Daoy (cell line): ENCODE data around the gene UBAC2. TPM values are rescaled to one million over a fixed set of nuclear protein-coding genes. Genes with fewer than 3 reads are reported as not detected.

ENCODE experiments used
- DNase-seq: peaks from one replicate; pipeline ENCODE4 v3.0.0-alpha.2; 2015; ENCODE audit warnings: low read depth
- total RNA-seq: library from RNA; depleted of rRNA; stranded (reverse); fragments of >200 nt; shearing (Covaris generic); gene quantifications from 2 replicates; pipeline ENCODE4 v1.2.3, GENCODE V29; 2014

UBAC2 gene
- total RNA-seq, 1 experiment from 2014 or later = 24.2 TPM

GRCh38 chr13:99269627-99270241 is 69.1 kb downstream of the UBAC2 start:
- peak; percentile 12 for DNase-seq

- DNase-seq = no peak
These were observed 69.9 kb downstream of the UBAC2 start for GRCh38 chr13:99270518-99270917.

DNA sequence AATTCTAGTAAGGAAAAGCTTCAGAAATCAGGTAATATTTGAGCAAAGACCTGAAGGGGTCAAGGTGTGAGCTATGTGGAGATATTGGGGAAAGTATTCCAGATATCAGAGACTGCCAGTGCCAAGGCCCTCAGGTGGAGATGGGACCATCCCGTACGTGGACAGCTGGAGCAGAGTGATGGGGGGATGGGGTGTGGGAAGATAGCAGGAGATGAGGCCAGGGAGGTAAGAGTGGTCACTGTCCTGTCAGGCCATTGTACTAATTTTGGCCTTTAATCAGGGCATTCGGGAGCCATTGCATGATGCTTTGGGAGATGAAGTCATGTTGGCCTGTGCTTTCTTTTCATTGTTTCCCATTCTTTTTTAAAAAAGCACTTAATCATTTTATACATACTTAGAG is 70.6 kb downstream of the UBAC2 start:
- no peak for DNase-seq

DNA sequence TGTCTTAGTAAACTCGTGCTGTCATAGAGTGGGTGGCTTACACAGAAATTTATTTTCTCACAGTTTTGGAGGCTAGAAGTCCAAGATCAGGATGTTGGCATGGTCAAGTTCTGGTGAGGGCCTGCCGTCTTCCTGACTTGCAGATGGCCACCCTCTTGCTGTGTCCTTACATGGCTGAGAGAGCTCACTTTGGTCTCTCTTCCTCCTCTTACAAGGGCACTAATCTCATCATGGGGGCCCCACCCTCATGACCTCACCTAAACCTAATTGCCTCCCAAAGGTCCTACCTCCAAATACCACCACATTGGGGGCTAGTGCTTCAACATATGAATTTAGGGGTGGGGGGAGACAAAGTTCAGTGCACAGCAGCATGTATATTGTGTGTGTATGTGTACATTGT is 71.8 kb downstream of the UBAC2 start:
- no peak for DNase-seq

DNA sequence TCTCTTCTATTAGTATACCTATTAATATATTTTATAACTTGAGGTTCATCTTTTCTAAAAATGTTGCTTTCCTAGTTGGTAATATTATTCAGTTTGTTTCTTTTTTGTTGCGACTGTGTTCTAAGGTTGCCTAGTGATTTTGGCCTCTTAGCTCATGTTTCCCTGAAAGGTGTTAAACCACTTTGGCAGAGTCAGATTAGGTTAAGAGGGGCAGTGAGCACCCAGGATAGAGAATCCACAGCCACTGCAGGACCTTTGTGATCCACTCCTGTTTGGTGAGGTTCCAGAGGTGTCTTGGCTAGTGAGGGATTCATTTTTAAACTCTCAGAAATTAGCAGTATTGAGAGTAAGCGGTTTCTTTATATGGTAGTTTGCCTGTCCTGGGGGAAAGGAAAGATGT is 72.5 kb downstream of the UBAC2 start:
- no peak for DNase-seq

- peak; percentile 25 for DNase-seq
These were observed 74.4 kb downstream of the UBAC2 start for GRCh38 chr13:99275093-99275469.

DNA sequence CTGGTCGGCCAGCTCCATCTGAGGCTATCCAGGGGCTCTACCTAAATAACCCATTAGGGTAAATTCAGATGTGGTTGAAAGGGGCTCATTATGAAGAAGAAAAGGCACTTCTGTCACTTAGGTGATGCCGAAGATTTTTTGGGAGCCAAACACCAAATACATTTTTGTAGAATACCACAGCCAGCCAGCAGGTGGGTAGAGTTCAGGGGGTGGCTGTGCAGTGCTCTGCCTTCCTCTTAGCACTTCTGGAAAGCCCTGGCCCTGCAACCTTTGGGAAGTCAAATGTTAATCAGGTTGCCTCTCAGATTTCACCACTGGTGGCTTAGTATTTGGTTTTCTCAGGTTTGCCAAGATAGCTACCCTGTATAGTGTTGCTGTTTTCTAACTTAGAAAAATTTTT is 76.1 kb downstream of the UBAC2 start:
- DNase-seq = no peak

- no peak for DNase-seq
These were observed 77.0 kb downstream of the UBAC2 start for GRCh38 chr13:99277629-99278028.

DNA sequence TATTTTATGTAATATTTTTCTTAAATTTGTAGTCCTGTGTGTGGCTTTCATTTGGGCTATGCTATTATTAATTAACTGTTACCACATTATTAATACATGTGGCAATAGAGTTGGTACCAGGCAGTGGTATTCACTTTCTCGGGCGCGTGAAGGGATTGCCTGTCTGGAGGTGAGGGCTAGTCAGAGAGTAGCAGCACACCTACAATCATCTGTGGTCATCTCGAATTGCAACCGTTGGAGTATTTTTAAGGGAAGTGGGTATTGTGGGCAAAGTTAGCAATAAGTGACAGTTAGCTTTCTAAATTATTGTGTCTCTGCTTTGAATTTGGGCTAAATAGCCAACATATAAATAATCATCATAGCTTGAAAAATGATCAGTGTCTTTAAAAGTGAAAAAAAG is 77.5 kb downstream of the UBAC2 start:
- DNase-seq = no peak

- DNase-seq = no peak
These were observed 78.2 kb downstream of the UBAC2 start for GRCh38 chr13:99278843-99279242.

DNA sequence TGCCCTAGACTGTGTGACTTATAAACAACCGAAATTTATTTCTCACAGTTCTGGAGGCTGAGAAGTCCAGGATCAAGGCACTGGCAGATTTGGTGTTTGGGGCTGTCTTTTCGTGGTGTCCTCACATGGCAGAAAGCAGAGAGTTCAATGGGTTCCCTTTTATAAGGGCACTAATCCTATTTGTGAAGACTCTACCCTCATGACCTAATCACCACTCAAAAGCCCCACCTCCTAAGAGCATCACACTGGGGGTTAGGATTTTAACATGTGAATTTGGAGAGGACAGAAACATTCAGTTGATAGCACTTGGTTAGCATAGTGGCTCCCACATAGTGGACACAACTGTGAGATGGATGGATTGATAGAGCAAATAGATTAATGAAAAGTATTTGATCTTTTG is 79.0 kb downstream of the UBAC2 start:
- DNase-seq = no peak

GRCh38 chr13:99280166-99280565 is 79.5 kb downstream of the UBAC2 start:
- DNase-seq = peak; percentile 10

- no peak for DNase-seq
These were observed 81.2 kb downstream of the UBAC2 start for GRCh38 chr13:99281811-99282263.

- no peak for DNase-seq
These were observed 81.9 kb downstream of the UBAC2 start for GRCh38 chr13:99282264-99283231.

DNA sequence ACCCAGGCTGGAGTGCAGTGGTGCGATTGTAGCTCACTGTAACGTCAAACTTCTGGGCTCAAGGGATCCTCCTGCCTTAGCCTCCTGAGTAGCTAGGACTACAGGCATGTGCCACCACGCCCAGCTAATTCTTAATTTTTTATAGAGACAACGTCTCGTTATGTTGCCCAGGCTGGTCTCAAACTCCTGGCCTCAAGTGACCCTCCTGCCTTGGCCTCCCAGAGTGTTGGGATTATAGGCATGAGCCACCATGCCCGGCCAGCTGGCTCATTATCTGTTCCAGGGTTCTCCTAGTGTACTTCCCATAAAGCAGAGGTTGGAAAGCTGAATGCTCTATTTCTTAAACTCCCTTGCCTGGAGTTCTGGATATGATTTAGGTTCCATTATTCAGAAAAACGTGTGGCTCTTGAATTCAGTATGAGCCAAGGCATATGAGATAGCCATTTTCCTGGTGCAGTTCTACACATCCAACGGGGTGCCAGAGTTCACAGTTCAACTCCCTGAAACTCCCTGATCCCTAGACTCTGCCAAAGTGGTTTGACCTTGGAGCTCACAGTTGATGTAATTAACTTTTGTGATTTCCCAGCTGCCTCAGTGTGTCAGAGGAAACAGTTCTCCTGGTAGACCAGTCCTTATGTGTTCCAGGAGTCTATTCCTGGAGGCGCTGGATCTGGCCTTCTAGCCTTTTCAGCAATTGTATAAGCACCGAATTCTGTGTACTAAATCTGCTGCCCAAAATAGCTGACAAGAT is 85.0 kb downstream of the UBAC2 start:
- DNase-seq = no peak

DNA sequence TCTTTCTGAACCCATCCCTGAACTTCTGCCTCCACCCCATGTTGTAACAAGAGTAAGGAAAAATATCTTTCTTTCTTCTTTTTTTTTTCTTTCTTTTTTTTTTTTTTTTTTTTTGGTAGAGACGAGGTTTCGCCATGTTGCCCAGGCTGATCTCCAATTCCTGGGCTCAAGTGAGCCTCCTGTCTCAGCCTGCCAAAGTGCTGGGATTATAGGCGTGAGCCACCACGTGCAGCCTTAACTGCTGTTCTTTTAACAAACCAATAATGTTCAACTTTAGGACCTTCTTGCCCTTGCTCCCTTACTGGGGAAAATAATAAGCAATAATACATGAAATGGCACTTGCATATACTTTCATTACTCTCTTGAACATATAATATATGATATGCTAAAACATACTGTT is 86.9 kb downstream of the UBAC2 start:
- DNase-seq = no peak

- DNase-seq = no peak
These were observed 87.4 kb downstream of the UBAC2 start for GRCh38 chr13:99288089-99288488.

GRCh38 chr13:99289271-99289670 is 88.6 kb downstream of the UBAC2 start:
- DNase-seq = no peak

- DNase-seq = no peak
These were observed 89.2 kb downstream of the UBAC2 start for GRCh38 chr13:99289674-99290337.

DNA sequence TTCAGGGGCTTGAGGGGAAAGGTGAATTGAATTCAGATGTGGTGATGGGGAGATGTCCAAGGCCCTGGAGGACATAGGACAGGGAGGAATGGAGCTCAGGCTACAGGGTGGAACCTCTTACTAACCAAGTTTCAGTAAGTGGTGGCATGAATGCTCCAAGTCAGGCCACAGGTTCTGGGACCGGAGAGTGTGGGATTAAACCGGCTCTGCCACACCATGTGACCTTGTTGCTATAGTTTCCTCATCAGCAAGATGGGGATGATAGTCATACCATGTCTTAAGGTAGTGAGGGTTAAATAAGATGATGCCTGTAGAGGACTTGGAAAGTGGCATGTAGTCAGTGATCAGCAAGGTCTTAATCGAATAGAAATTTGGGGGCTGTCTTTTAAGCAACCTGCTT is 90.2 kb downstream of the UBAC2 start:
- DNase-seq = no peak

GRCh38 chr13:99293178-99293577 is 92.5 kb downstream of the UBAC2 start:
- DNase-seq = no peak

DNA sequence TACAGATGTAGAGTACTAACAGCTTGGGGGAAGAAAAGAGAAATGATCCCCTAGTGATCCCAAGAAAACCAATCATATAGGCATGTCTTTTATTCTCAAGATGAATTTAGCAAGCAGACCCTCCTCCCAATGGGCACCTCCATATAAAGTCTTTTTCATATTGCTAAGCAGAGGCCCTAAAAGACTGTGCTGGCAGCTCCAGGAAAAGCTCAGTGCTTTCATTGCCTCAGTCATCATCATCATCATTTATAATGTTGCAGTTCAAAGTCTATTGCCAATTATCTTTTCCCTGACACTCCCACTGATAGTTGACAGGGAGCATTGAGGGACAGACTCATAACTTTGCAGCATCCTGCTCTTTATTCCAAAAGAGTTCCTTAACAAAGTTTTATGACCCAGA is 93.5 kb downstream of the UBAC2 start:
- DNase-seq = no peak
